Smooth muscle cell (in vitro differentiated cells): ENCODE data around the gene SDK1. TPM values are rescaled to one million over a fixed set of nuclear protein-coding genes. Genes with fewer than 3 reads are reported as not detected.

Experiments used
- DNase-seq: peaks from one replicate; lab custom pipeline; 2025; ENCODE audit not compliant: unreplicated experiment; lab: John Stamatoyannopoulos, UW
- H2AFZ ChIP-seq: fragments of 200-600 bp; sonication (generic); 2 replicates; pipeline ENCODE4 v1.6.0; 2016; ENCODE audit warnings: antibody characterized with exemption, low read depth, mild to moderate bottlenecking
- H3F3A ChIP-seq: fragments of 200-600 bp; sonication (generic); 2 replicates; pipeline ENCODE4 v1.6.0; 2017; ENCODE audit warnings: antibody characterized with exemption, low read depth
- H3K27ac ChIP-seq: fragments of 200-600 bp; sonication (generic); 2 replicates; pipeline ENCODE4 v1.5.1; 2016; ENCODE audit warnings: low read depth, mild to moderate bottlenecking
- H3K27me3 ChIP-seq: fragments of 200-600 bp; sonication (generic); 2 replicates; pipeline ENCODE4 v1.6.1; 2016; ENCODE audit warnings: low read depth, mild to moderate bottlenecking
- H3K36me3 ChIP-seq: fragments of 200-600 bp; sonication (generic); 2 replicates; pipeline ENCODE4 v1.5.1; 2016; ENCODE audit warnings: low read depth
- H3K4me1 ChIP-seq: fragments of 200-600 bp; sonication (generic); 2 replicates; pipeline ENCODE4 v1.5.1; 2016; ENCODE audit warnings: low read depth
- H3K4me2 ChIP-seq: fragments of 200-600 bp; sonication (generic); 2 replicates; pipeline ENCODE4 v1.6.0; 2016; ENCODE audit warnings: mild to moderate bottlenecking
- H3K4me3 ChIP-seq: fragments of 200-600 bp; sonication (generic); 2 replicates; pipeline ENCODE4 v1.5.1; 2016; ENCODE audit warnings: mild to moderate bottlenecking
- H3K79me2 ChIP-seq: fragments of 200-600 bp; sonication (generic); 2 replicates; pipeline ENCODE4 v1.6.0; 2016; ENCODE audit warnings: low read depth, mild to moderate bottlenecking
- H3K9ac ChIP-seq: fragments of 200-600 bp; sonication (generic); 2 replicates; pipeline ENCODE4 v1.6.0; 2016; ENCODE audit warnings: low read depth
- H3K9me3 ChIP-seq: fragments of 200-600 bp; sonication (generic); replicated peaks from 2 replicates; pipeline ENCODE4 v1.5.1; 2016; ENCODE audit warnings: low read depth
- H4K20me1 ChIP-seq: fragments of 200-600 bp; sonication (generic); 2 replicates; pipeline ENCODE4 v1.6.0; 2016; ENCODE audit warnings: low read depth
- WGBS: methylation state at CpG from one replicate; pipeline ENCODE4 v1.1.7; 2016; ENCODE audit warnings: low lambda C conversion rate; 5-methylcytosine and 5-hydroxymethylcytosine counted together
- polyA plus RNA-seq: library from polyadenylated mRNA; unstranded; fragments of >200 nt; fragmentation: Nextera tagmentation; extraction: Ambion mirVana; gene quantifications from 2 replicates; pipeline ENCODE4 v1.2.1, GENCODE V29; 2016
- total RNA-seq: library from RNA; depleted of rRNA; stranded (reverse); fragments of >200 nt; gene quantifications from 2 replicates; pipeline ENCODE4 v1.2.3, GENCODE V29; 2014
- TF ChIP-seq, protein P1 (sequence below): fragments of 200-600 bp; sonication (generic); IDR thresholded peaks from 2 replicates; pipeline ENCODE4 v1.5.1; 2017; ENCODE audit warnings: borderline replicate concordance, mild to moderate bottlenecking, antibody characterized with exemption; ENCODE audit not compliant: insufficient read depth, poor library complexity, severe bottlenecking

The SDK1 gene
- total and polyA plus RNA-seq, 2 experiments from 2014 or later = 1.1 to 2.5 TPM

GRCh38 chr7:3267966-3268690 lies 32.9 kb upstream of the SDK1 start:
- Histone ChIP-seq H3K4me3 (no peak overlapping the region), H4K20me1 (no peaks in the 10 kb centered on the region), H3F3A (no peaks in the 10 kb centered on the region), H3K9ac (no peak overlapping the region), H3K9me3 (no peaks in the 10 kb centered on the region), H3K27ac (no peak overlapping the region), H3K79me2 (no peaks in the 10 kb centered on the region), H2AFZ (no peak overlapping the region), H3K36me3 (no peaks in the 10 kb centered on the region), H3K4me2 (no peak overlapping the region), H3K4me1 (peaks cover 23% of the 10 kb centered on the region), H3K27me3 (no peaks in the 10 kb centered on the region)
- WGBS = 72% methylated on average over 9 of the region's 9 CpGs
- DNase-seq = no peak
- TF ChIP-seq, protein P1, sequence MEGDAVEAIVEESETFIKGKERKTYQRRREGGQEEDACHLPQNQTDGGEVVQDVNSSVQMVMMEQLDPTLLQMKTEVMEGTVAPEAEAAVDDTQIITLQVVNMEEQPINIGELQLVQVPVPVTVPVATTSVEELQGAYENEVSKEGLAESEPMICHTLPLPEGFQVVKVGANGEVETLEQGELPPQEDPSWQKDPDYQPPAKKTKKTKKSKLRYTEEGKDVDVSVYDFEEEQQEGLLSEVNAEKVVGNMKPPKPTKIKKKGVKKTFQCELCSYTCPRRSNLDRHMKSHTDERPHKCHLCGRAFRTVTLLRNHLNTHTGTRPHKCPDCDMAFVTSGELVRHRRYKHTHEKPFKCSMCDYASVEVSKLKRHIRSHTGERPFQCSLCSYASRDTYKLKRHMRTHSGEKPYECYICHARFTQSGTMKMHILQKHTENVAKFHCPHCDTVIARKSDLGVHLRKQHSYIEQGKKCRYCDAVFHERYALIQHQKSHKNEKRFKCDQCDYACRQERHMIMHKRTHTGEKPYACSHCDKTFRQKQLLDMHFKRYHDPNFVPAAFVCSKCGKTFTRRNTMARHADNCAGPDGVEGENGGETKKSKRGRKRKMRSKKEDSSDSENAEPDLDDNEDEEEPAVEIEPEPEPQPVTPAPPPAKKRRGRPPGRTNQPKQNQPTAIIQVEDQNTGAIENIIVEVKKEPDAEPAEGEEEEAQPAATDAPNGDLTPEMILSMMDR = no peak

DNA sequence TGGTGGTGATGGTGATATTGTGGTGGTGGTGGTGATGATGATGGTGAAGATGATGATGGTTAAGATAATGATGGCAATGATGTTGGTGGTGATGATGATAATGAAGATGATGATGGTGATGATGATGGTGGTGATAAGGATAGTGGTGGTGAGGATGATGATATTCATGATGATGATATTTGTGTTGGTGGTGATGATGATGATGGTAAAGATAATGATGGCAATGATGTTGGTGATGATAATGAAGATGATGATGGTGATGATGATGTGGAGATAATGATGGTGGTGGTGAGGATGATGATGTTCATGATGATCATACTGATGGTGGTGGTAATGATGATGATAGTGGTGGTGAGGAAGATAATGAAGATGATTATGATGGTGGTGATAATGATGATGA lies 30.7 kb upstream of the SDK1 start:
- Histone ChIP-seq H3K27ac (no peak overlapping the region), H3K27me3 (no peaks in the 10 kb centered on the region), H3K9ac (no peak overlapping the region), H2AFZ (no peak overlapping the region), H3K4me3 (no peak overlapping the region), H3K9me3 (no peaks in the 10 kb centered on the region), H3K36me3 (no peaks in the 10 kb centered on the region), H3K4me2 (no peak overlapping the region), H3F3A (no peaks in the 10 kb centered on the region), H3K4me1 (peaks cover 8% of the 10 kb centered on the region), H3K79me2 (no peaks in the 10 kb centered on the region), H4K20me1 (no peaks in the 10 kb centered on the region)
- TF ChIP-seq, protein P1 = no peak
- no peak for DNase-seq

GRCh38 chr7:3271298-3271697 lies 29.8 kb upstream of the SDK1 start:
- no peaks in the 10 kb centered on the region for H3K79me2 ChIP-seq
- no peaks in the 10 kb centered on the region for H3K36me3 ChIP-seq
- H3K9me3 ChIP-seq = no peaks in the 10 kb centered on the region
- no peak overlapping the region for H3K27ac ChIP-seq
- no peak for DNase-seq
- H3K4me2 ChIP-seq = no peak overlapping the region
- no peak overlapping the region for H3K4me3 ChIP-seq
- H3K4me1 ChIP-seq = no peaks in the 10 kb centered on the region
- no peak overlapping the region for H3K9ac ChIP-seq
- 96% methylated on average over 2 of the region's 2 CpGs for WGBS
- no peak overlapping the region for H2AFZ ChIP-seq
- TF ChIP-seq, protein P1 = no peak
- no peaks in the 10 kb centered on the region for H4K20me1 ChIP-seq
- no peaks in the 10 kb centered on the region for H3K27me3 ChIP-seq
- H3F3A ChIP-seq = no peaks in the 10 kb centered on the region

GRCh38 chr7:3272691-3273141 lies 28.3 kb upstream of the SDK1 start:
- Histone ChIP-seq H3F3A (no peaks in the 10 kb centered on the region), H3K4me1 (no peaks in the 10 kb centered on the region), H3K4me3 (no peak overlapping the region), H2AFZ (no peak overlapping the region), H3K9me3 (no peaks in the 10 kb centered on the region), H3K4me2 (no peak overlapping the region), H3K9ac (no peak overlapping the region), H3K79me2 (no peaks in the 10 kb centered on the region), H4K20me1 (no peaks in the 10 kb centered on the region), H3K27ac (no peak overlapping the region), H3K36me3 (no peaks in the 10 kb centered on the region), H3K27me3 (no peaks in the 10 kb centered on the region)
- WGBS = 62% methylated on average over 2 of the region's 2 CpGs
- DNase-seq = no peak
- TF ChIP-seq, protein P1 = no peak
